ENCODE results near the gene SHISAL1. TPM values are rescaled to one million over a fixed set of nuclear protein-coding genes. Genes with fewer than 3 reads are reported as not detected.

Gene SHISAL1
- total RNA-seq, 4 donors from 2014 or later: 6.6 to 20.4 (median 12.4) TPM

GRCh38 chr22:44220727-44221680, 91.7 kb downstream of the SHISAL1 start:
- no peak for TF ChIP-seq CTCF (IDR thresholded peaks at IDR 0.05)
- no peak for TF ChIP-seq POLR2AphosphoS5 (IDR thresholded peaks at IDR 0.05)
- TF ChIP-seq POLR2A (IDR thresholded peaks at IDR 0.05; ENCODE audit: low read depth): no peak
- TF ChIP-seq EP300 (IDR thresholded peaks at IDR 0.05): no peak
- H3K4me1 ChIP-seq: no peaks in the 10 kb centered on the region
- no peaks in the 10 kb centered on the region for H3K36me3 ChIP-seq
- DNase-seq (ENCODE audit: extremely low spot score): peak; percentile 70
- 81% methylated on average over 16 of the region's 23 CpGs for WGBS
- H3K27ac ChIP-seq (replicated peaks in 1 of 4): no peak overlapping the region
- intact Hi-C loops (cut with DNase I): no loop called here
- peaks cover 0 to 13% (median 2%) of the 10 kb centered on the region in 4 donors for H3K27me3 ChIP-seq
- no peak overlapping the region for H3K4me3 ChIP-seq
- no peaks in the 10 kb centered on the region for H3K9me3 ChIP-seq

GRCh38 chr22:44219101-44219870, 93.5 kb downstream of the SHISAL1 start:
- TF ChIP-seq POLR2A (IDR thresholded peaks at IDR 0.05; ENCODE audit: low read depth): no peak
- TF ChIP-seq CTCF (IDR thresholded peaks at IDR 0.05): no peak
- TF ChIP-seq EP300 (IDR thresholded peaks at IDR 0.05): no peak
- no peak for TF ChIP-seq POLR2AphosphoS5 (IDR thresholded peaks at IDR 0.05)
- H3K9me3 ChIP-seq: no peaks in the 10 kb centered on the region
- intact Hi-C loops (cut with DNase I): no loop called here
- DNase-seq (ENCODE audit: extremely low spot score): peak; percentile 88
- H3K4me3 ChIP-seq: no peak overlapping the region
- H3K27ac ChIP-seq (replicated peaks in 1 of 4): no peak overlapping the region
- no peaks in the 10 kb centered on the region for H3K36me3 ChIP-seq
- no peaks in the 10 kb centered on the region for H3K4me1 ChIP-seq
- peaks cover 0 to 5% (median 2%) of the 10 kb centered on the region in 4 donors for H3K27me3 ChIP-seq
- 90% methylated on average over 12 of the region's 21 CpGs for WGBS

GRCh38 chr22:44218071-44218470, 94.7 kb downstream of the SHISAL1 start:
- no peak overlapping the region for H3K27ac ChIP-seq (replicated peaks in 1 of 4)
- H3K27me3 ChIP-seq: peaks cover 0 to 3% (median 0%) of the 10 kb centered on the region in 4 donors
- no peaks in the 10 kb centered on the region for H3K4me1 ChIP-seq
- no peak for TF ChIP-seq EP300 (IDR thresholded peaks at IDR 0.05)
- TF ChIP-seq CTCF (IDR thresholded peaks at IDR 0.05): no peak
- no peak for TF ChIP-seq POLR2A (IDR thresholded peaks at IDR 0.05; ENCODE audit: low read depth)
- no peak for TF ChIP-seq POLR2AphosphoS5 (IDR thresholded peaks at IDR 0.05)
- no peaks in the 10 kb centered on the region for H3K36me3 ChIP-seq
- H3K4me3 ChIP-seq: no peak overlapping the region
- no peaks in the 10 kb centered on the region for H3K9me3 ChIP-seq
- DNase-seq (ENCODE audit: extremely low spot score): peak; percentile 83
- WGBS: 72% methylated on average over 2 of the region's 6 CpGs
- intact Hi-C loops (cut with DNase I): no loop called here

GRCh38 chr22:44217346-44217745, 95.4 kb downstream of the SHISAL1 start:
- intact Hi-C loops (cut with DNase I): no loop called here
- peaks cover 0 to 3% (median 0%) of the 10 kb centered on the region in 4 donors for H3K27me3 ChIP-seq

More at GRCh38 chr22:44217346-44217745, 95.4 kb downstream of the SHISAL1 start:
- Histone ChIP-seq H3K27ac (replicated peaks in 1 of 4) (no peak overlapping the region), H3K4me3 (no peak overlapping the region), H3K36me3 (no peaks in the 10 kb centered on the region), H3K4me1 (peaks cover 4 to 6% (median 5%) of the 10 kb centered on the region in 4 donors), H3K9me3 (no peaks in the 10 kb centered on the region)
- no peak for TF ChIP-seq CTCF (IDR thresholded peaks at IDR 0.05)
- no peak for TF ChIP-seq POLR2A (IDR thresholded peaks at IDR 0.05; ENCODE audit: low read depth)
- TF ChIP-seq EP300 (IDR thresholded peaks at IDR 0.05): no peak
- TF ChIP-seq POLR2AphosphoS5 (IDR thresholded peaks at IDR 0.05): no peak
- DNase-seq (ENCODE audit: extremely low spot score): peak; percentile 26
- WGBS: 82% methylated on average over 7 of the region's 7 CpGs
